ENCODE measurements around the gene ANHX.

The ANHX gene

GRCh38 chr12:133203344-133204263 is 32.1 kb downstream of the ANHX start:
- TF ChIP-seq CTCF (IDR thresholded peaks at IDR 0.05; ENCODE audit: extremely low read depth, missing control alignments) = no peak
- no peak for DNase-seq (ENCODE audit: low spot score)

- TF ChIP-seq CTCF (IDR thresholded peaks at IDR 0.05; ENCODE audit: extremely low read depth, missing control alignments) = no peak
- DNase-seq (ENCODE audit: low spot score) = no peak
These were observed 33.0 kb downstream of the ANHX start for GRCh38 chr12:133202493-133203343.

- no peak for TF ChIP-seq CTCF (IDR thresholded peaks at IDR 0.05; ENCODE audit: extremely low read depth, missing control alignments)
- DNase-seq (ENCODE audit: low spot score) = no peak
These were observed 33.8 kb downstream of the ANHX start for GRCh38 chr12:133201888-133202287.

GRCh38 chr12:133192847-133193246 is 42.8 kb downstream of the ANHX start:
- no peak for DNase-seq (ENCODE audit: low spot score)
- no peak for TF ChIP-seq CTCF (IDR thresholded peaks at IDR 0.05; ENCODE audit: extremely low read depth, missing control alignments)

GRCh38 chr12:133190176-133190575 is 45.5 kb downstream of the ANHX start:
- no peak for TF ChIP-seq CTCF (IDR thresholded peaks at IDR 0.05; ENCODE audit: extremely low read depth, missing control alignments)
- DNase-seq (ENCODE audit: low spot score) = no peak

- DNase-seq (ENCODE audit: low spot score) = peak; percentile 91
- peak; percentile 49 for TF ChIP-seq CTCF (IDR thresholded peaks at IDR 0.05; ENCODE audit: extremely low read depth, missing control alignments)
These were observed 54.3 kb downstream of the ANHX start, which contains the start of gene ZNF268 for GRCh38 chr12:133181238-133181959. Gene ZNF268, plus strand, starts transcription at chr12:133181495. Its CDS starts 503 bp downstream, at chr12:133181998.
